ENCODE results near the gene CKLF. TPM values are rescaled to one million over a fixed set of nuclear protein-coding genes. Genes with fewer than 3 reads are reported as not detected.

Gene CKLF
- total RNA-seq, 6 experiments from 2014 or later, result 8.4 to 30.5 (median 14.0) TPM

DNA sequence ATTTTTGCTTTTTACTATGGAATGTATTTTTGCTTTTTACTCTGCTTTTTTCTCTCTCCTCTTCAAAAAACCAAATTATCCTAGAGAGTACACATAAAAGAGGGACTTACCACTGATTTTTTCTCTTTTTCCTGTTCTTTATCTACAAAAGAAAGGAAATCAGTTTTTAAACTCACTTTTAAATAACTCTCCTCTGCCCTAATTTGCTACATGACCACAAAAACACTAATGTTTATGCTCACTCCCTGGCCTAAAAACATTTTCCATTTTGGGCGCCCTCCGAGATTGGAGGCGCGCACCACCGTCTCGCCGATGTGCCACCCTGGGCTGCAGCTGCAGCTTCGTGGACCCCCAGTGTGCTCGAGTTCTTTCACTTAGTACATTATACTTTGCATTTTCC, 3.5 kb upstream of the CKLF start:
- Histone ChIP-seq H3K36me3 (peaks cover 0 to 5% (median 0%) of the 10 kb centered on the region in 4 donors), H3K4me1 (peaks cover 0 to 35% (median 3%) of the 10 kb centered on the region in 4 donors), H3K27me3 (no peaks in the 10 kb centered on the region), H3K4me3 (peak overlapping the region; percentile 73 to 95 (median 86)), H3K27ac (peak overlapping the region; percentile 78 to 96 (median 93)), H3K9me3 (no peaks in the 10 kb centered on the region)
- 60% methylated on average over 9 of the region's 9 CpGs for WGBS (ENCODE audit: insufficient coverage, low coverage, low lambda C conversion rate, missing lambda C conversion rate)
- intact Hi-C loops (cut with DNase I), result no loop called here
- TF ChIP-seq, protein P1, sequence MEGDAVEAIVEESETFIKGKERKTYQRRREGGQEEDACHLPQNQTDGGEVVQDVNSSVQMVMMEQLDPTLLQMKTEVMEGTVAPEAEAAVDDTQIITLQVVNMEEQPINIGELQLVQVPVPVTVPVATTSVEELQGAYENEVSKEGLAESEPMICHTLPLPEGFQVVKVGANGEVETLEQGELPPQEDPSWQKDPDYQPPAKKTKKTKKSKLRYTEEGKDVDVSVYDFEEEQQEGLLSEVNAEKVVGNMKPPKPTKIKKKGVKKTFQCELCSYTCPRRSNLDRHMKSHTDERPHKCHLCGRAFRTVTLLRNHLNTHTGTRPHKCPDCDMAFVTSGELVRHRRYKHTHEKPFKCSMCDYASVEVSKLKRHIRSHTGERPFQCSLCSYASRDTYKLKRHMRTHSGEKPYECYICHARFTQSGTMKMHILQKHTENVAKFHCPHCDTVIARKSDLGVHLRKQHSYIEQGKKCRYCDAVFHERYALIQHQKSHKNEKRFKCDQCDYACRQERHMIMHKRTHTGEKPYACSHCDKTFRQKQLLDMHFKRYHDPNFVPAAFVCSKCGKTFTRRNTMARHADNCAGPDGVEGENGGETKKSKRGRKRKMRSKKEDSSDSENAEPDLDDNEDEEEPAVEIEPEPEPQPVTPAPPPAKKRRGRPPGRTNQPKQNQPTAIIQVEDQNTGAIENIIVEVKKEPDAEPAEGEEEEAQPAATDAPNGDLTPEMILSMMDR (IDR thresholded peaks at IDR 0.05), result no peak
- no peak for TF ChIP-seq POLR2A (IDR thresholded peaks at IDR 0.05)
- no peak for ATAC-seq
- no peak for DNase-seq

DNA sequence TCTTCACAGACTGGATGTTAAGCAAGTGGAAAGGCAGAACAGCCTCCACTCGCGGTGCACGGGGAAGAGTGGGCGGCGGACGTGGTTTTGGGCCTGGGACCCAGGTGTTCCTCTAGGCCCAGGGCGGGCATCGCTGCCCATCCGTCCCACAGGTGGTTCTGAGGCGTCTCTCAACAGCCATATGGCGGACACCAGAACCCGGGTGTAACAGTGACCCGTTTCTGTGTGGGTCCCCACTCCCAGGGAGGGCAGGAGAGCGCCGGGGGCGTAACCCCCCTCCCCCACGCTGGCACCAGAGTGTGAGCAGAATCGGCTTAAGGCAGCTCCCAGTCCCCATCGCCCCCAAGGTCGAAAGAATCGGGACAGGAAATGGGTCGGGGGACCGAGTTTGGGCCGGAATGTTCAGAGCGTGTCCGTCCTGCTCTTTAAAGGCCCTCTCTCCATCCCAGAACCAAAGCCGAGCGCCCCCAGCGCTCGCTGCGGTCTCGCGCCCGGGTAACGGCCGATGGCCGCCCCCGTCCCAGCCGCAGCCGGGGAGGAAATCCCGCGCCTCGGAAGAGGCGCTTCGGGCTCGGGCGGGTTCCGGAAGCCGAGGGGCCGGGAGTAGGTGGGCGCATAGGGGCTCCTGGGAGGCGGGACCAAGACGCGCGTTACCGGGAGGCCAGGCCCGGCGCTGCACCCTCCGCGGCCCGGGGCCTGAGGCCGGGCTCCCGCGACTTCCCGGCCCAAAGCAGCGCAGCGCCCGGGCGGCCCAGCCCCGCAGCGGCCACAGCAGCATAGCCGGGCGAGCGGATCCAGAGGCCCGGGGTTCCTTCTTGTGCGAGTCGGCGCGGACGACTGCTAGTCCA, 2.9 kb upstream of the CKLF start, which contains the start of gene TK2:
TK2 (minus strand) TSS at position 839 of the 848 bp plus-strand sequence; CDS start at position 778, 61 bp downstream.
- H3K27me3 ChIP-seq, result no peaks in the 10 kb centered on the region
- peak; percentile 88 for TF ChIP-seq POLR2A (IDR thresholded peaks at IDR 0.05)
- TF ChIP-seq, protein P1 (IDR thresholded peaks at IDR 0.05), result peak in 2 of 4 donors; percentile 14 to 32
- ATAC-seq (peak; percentile 49 to 76 (median 67)), DNase-seq (peak; percentile 69 to 78 (median 75))
- no peaks in the 10 kb centered on the region for H3K36me3 ChIP-seq
- H3K4me3 ChIP-seq, result peak within 1 kb of the TSS; percentile 73 to 95 (median 86)
- peaks cover 0 to 35% (median 3%) of the 10 kb centered on the region in 4 donors for H3K4me1 ChIP-seq
- H3K9me3 ChIP-seq, result no peaks in the 10 kb centered on the region
- peak within 1 kb of the TSS; percentile 93 to 96 (median 93) for H3K27ac ChIP-seq
- WGBS (ENCODE audit: insufficient coverage, low coverage, low lambda C conversion rate, missing lambda C conversion rate), result 2% methylated on average over 13 of the region's 80 CpGs
- intact Hi-C loops (cut with DNase I), result no loop called here

DNA sequence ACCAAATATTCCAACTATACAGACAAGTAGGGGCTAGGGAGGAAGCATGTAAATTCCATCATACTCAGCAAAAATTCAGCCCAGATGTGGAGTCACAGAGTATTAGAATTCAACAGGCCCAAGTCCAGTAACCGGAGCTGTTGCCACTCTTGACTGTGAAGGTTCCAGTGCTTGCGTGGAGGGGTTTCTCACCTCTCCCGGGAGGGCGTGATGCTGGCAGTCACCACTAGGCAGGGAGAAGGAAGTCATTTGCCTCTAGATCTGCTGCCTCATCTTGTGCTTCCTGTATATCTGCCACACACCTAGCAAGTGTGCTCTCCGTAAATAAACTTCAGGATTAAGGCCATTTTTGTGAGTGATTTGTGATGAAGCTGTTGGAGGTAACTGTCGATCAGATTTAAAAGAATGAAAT, 1.0 kb upstream of the CKLF start:
- peaks cover 0 to 35% (median 3%) of the 10 kb centered on the region in 4 donors for H3K4me1 ChIP-seq
- ATAC-seq, result peak in 2 of 4 donors; percentile 9 to 11

DNA sequence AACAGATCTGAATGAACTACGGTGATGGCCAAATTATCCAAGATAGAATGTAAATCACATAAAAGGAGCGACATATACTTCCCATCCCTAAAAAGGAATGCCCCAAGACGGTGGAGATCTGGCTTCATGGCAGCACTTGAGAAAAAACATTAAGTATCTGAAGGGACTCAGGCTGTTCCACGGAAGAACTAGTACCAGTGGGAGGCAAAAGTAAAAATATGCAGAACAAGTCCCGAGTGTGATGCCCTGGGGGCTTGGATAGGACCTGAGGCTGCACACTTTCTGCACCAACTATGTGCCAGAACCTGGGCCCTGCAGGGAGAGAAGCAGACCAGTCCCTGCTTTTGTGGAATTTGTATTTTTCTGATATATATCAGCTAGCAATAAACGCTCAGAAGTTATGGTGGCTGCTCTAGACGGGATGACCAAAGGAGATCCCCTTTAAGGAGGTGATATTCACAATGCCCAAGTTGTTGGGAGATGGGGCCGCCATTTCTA, 539 bp upstream of the CKLF start:
- Histone ChIP-seq H3K4me1 (peaks cover 0 to 35% (median 3%) of the 10 kb centered on the region in 4 donors), H3K27me3 (no peaks in the 10 kb centered on the region), H3K9me3 (no peaks in the 10 kb centered on the region), H3K27ac (peak overlapping the region; percentile 92 to 96 (median 93)), H3K4me3 (peak overlapping the region; percentile 60 to 77 (median 66)), H3K36me3 (no peaks in the 10 kb centered on the region)
- no peak for DNase-seq
- ATAC-seq, result no peak
- TF ChIP-seq, protein P1 (IDR thresholded peaks at IDR 0.05), result no peak
- no peak for TF ChIP-seq POLR2A (IDR thresholded peaks at IDR 0.05)
- 51% methylated on average over 4 of the region's 8 CpGs for WGBS (ENCODE audit: insufficient coverage, low coverage, low lambda C conversion rate, missing lambda C conversion rate)
- intact Hi-C loops (cut with DNase I), result no loop called here

More for the DNA sequence above, 1.0 kb upstream of the CKLF start:
- intact Hi-C loops (cut with DNase I), result no loop called here
- H3K36me3 ChIP-seq, result no peaks in the 10 kb centered on the region
- H3K27me3 ChIP-seq, result no peaks in the 10 kb centered on the region
- TF ChIP-seq, protein P1 (IDR thresholded peaks at IDR 0.05), result peak in 2 of 4 donors; percentile 6 to 30
- TF ChIP-seq POLR2A (IDR thresholded peaks at IDR 0.05), result no peak
- no peaks in the 10 kb centered on the region for H3K9me3 ChIP-seq
- 40% methylated on average over 5 of the region's 6 CpGs for whole genome bisulfite sequencing (ENCODE audit: insufficient coverage, low coverage, low lambda C conversion rate, missing lambda C conversion rate)
- H3K27ac ChIP-seq, result peak overlapping the region; percentile 92 to 96 (median 93)
- no peak for DNase-seq
- H3K4me3 ChIP-seq, result no peak overlapping the region
